HG03135 (cell line): ENCODE data around the gene MAB21L2.

ENCODE experiments used
- ATAC-seq: cut with Tn5 transposase; IDR thresholded peaks from one replicate; pipeline ENCODE4 v1.9.1; 2021; ENCODE audit warnings: mild to moderate bottlenecking, moderate library complexity; ENCODE audit not compliant: unreplicated experiment

Gene MAB21L2

GRCh38 chr4:150574678-150575077 is 7.3 kb upstream of the MAB21L2 start:
- no peak for ATAC-seq

GRCh38 chr4:150577796-150578195 is 4.2 kb upstream of the MAB21L2 start:
- ATAC-seq, result no peak

GRCh38 chr4:150578745-150579501 is 3.0 kb upstream of the MAB21L2 start:
- ATAC-seq, result no peak

- ATAC-seq, result no peak
Measured at GRCh38 chr4:150579551-150580234, 2.3 kb upstream of the MAB21L2 start.

DNA sequence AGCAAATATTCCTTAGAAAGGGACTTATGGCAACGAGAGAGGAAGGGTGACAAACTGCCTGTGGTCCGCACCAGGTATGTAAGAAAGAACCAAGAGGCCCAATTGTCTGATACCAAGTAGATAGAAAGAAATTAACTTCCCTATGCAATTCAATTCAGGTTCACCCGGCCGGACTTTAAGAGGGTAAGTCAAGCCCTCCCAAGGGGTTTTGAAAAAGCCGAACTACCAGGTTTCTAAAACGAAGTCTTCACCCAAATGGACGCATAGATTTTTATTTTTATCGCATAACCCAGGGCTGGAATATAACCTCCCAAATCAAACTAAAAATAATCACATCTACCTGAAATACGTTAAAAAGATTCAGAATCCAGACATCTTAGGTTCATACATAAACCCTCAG is 1.6 kb upstream of the MAB21L2 start:
- no peak for ATAC-seq

GRCh38 chr4:150581056-150581605 is 820 bp upstream of the MAB21L2 start:
- no peak for ATAC-seq

DNA sequence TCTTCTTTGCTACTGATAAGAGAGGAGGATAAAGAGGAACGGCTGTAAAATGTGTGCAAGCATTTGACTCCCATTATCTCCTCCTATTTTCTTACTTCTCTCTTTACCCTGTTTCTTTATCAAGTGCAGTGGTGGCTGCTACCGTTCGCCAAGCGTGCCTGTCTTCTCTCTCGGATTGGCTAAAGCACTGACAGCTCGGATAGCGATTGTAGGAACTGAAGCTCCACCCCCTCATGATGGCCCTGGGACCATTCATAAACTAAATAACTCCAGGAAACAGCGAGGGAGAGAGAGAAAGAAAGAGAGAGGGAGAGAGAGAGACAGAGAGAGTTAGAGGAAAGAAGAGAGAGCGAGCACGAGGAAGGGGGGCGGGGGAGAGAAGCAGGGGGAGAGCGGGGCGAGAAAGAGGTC is 305 bp upstream of the MAB21L2 start:
- no peak for ATAC-seq

GRCh38 chr4:150582873-150583286 is 929 bp downstream of the MAB21L2 start:
- no peak for ATAC-seq

- ATAC-seq, result no peak
Measured at GRCh38 chr4:150583287-150584110, 1.5 kb downstream of the MAB21L2 start.

DNA sequence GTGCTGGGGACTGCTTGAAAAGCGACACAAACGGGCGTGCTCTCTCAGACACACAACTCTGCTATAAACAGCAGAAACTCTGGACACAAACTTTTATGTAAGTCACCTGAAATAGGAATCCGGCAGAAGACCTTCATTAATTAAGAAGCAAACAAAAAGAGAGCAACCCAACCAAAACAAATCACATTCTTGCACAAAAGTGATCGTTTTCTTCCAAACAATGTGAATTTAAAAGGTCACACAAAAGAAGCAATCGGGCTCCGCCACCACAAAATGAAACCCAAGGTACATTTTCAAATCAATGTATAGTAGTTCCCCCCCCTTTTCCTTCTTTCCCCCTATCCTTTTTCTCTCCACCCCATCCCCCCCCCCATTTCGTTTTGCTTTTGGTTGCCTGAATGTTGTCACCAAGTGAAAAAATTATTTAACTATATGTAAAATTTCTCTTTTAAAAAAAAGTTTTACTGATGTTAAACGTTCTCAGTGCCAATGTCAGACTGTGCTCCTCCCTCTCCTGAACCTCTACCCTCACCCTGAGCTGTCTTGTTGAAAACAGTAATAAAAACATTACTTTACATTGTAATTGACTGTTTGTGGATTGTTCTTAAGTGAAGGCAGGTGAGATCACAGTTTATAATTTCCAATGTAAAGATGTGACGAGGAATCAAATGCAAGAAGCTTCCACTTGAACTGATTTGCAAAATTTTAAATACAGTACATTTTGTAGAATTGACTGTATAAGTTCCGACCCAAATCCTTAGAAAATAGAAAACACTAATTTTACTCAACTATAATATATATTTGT is 2.4 kb downstream of the MAB21L2 start:
- ATAC-seq, result no peak

- ATAC-seq, result no peak
Measured at GRCh38 chr4:150585611-150586010, 3.7 kb downstream of the MAB21L2 start.

DNA sequence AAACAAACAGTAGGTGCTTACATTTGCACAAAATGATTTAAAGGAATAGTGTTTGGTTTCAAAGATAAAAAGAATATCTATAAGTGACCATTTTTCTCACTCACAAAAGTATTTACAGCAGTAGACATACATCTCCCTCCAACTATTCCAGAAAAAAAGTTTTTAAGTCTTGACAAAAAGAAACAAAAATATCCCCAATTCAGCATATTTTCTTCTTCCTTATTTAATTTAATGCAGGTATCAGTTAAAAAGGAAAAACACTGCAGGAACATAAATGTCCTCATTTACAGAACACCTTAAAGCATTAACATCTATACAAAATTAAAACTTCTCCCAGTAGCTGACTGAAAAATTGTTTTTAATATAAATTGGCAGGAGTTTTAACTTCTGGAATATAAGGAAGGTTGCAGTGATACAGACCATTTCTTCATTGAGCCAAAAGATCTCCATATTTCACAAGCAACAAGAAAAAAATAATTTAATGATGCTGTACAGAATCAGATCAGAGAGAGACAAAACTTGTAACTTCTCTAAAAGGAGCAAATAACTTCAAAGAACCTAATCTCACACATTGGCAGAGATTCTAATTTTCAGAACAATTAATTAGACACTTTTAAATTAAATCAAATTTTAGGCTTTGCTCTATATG is 4.3 kb downstream of the MAB21L2 start:
- ATAC-seq, result no peak

DNA sequence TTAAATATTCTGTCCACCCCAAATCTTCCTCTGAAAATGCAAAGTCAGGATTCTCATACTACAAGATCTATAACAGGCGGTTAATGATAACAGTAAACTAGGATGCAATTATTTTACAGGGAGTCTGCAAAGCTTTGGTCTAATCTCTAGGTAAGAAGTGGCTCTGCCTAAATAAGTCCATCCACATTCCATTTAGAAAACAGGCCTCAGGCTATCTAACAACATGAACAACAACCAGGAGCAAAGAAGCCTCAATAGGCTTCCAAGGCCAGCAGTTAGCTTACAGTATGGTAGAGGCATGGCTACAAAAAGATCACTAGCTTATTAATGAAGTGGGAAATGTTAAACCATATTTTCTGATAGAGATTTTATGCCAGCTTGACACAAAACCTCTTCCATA is 6.4 kb downstream of the MAB21L2 start:
- ATAC-seq, result no peak

- ATAC-seq, result no peak
Measured at GRCh38 chr4:150589157-150589556, 7.2 kb downstream of the MAB21L2 start.

- no peak for ATAC-seq
Measured at GRCh38 chr4:150590631-150591030, 8.7 kb downstream of the MAB21L2 start.

GRCh38 chr4:150591406-150591805 is 9.5 kb downstream of the MAB21L2 start:
- no peak for ATAC-seq

GRCh38 chr4:150591904-150592303 is 10.0 kb downstream of the MAB21L2 start:
- ATAC-seq, result no peak

DNA sequence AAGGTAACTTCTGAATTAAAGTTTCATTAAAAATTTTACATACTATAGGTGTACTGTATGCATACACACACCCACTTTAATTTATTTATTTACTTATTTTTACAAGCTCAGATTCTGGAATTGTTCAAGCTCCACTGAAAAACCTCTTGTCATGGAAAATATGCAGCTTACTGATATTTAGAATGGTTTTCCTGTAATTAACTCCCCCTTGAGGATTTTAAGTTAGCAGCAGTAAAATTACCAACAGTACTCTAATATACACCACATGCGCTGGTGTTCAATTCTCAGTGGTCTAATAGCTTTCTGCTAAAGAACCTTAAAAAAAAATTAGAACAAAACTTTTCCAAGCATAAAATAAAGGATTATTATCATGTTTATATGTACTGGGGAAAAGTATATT is 12.0 kb downstream of the MAB21L2 start:
- no peak for ATAC-seq

DNA sequence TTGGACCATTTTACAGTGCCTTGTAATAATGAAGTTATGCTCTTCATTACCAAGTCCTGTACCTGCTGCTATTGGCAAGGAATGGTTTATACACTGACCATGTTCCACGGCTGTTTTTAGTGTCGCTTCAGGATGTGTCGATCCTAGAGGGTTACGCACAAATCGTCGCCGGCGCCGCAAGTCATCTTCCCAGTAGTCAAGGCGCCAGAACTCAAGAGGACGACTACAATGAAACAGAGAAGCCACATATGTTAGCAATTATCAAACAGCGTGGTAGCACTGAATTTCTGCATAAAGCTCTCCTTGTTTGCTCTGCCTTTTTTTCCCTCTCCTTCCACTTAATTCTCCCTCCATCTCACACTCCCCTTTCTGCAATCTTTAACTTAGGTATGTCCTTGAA is 17.0 kb downstream of the MAB21L2 start:
- ATAC-seq, result no peak

DNA sequence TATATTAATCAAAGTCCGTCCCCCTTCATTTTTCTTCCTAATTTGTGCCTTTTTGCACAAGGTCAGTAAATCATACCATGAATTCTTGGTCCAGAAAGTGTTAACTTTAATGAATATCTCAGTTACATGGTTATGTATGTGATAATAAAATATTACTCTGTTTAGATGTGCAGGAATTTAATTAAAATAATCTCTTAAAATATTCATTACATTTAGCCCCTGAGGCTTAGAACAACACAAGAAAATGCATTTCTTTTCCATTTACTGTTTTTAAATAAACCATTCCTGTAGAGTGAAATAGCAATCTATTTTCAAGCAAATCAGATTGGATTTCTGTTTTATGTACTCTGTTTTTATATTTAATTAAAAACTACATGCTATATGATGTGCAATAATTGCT is 17.6 kb downstream of the MAB21L2 start:
- no peak for ATAC-seq
